SK-N-DZ (cell line): ENCODE measurements around the gene ZNF773.

Experiments
- small RNA-seq, 2 experiments: library from RNA; depleted of rRNA; stranded (forward); fragments of <200 nt; gene quantifications; one replicate each; pipeline ENCODE3, GENCODE V24; 2014

Gene ZNF773

Small RNAs within 50 kb of the gene (small RNA-seq; reads per million reads assigned to genes)
- gene VN1R107P: 0 reads per million in 2 experiments
